B cell (primary cell): ENCODE results near the gene TRERF1.

ENCODE experiments used
- EZH2 ChIP-seq: IDR thresholded peaks from 2 replicates; pipeline ENCODE4 v1.6.1; 2012; ENCODE audit warnings: borderline replicate concordance, low read depth, mild to moderate bottlenecking, moderate library complexity, low read length; ENCODE audit not compliant: insufficient read depth, poor library complexity, severe bottlenecking
- TF ChIP-seq, protein P1 (sequence below): fragments of 200-600 bp; IDR thresholded peaks from one replicate; pipeline ENCODE4 v1.8.0; 2022; ENCODE audit warnings: antibody characterized with exemption, mild to moderate bottlenecking

DNA sequence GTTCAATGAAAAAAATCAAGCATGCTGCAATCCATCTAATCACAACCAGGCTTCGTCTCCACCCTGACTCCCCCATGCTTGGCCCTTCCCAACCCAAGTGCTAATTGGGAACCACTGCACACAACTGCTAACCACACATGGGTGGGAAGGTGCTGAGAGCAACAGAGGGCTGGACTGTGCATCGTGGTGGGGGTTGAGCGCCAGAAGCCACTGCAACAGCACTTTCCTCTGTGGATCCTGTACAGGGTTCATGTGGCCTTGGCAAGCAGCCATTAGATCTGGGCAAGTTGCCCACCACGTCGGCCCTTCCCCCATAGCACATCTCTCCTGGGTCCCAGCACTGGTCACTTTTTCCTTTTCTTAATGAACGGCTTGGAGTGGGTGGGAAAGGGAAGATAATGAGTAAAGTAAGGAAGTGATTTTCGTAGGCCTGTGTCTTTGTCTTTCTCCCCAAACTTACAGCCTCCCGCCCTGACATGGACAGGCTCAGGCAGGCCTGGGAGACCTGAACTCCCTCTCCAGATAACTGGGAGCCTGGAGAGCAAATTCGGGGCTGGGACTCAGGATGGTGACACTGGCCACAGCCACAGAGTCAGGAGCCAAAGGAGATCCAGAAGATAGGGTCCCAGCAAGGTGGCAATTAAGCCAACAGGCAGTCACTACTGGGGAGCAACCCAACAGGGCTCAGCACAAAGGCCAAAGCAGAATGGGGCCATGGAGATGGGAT, 199.7 kb downstream of the TRERF1 start:
- TF ChIP-seq, protein P1, sequence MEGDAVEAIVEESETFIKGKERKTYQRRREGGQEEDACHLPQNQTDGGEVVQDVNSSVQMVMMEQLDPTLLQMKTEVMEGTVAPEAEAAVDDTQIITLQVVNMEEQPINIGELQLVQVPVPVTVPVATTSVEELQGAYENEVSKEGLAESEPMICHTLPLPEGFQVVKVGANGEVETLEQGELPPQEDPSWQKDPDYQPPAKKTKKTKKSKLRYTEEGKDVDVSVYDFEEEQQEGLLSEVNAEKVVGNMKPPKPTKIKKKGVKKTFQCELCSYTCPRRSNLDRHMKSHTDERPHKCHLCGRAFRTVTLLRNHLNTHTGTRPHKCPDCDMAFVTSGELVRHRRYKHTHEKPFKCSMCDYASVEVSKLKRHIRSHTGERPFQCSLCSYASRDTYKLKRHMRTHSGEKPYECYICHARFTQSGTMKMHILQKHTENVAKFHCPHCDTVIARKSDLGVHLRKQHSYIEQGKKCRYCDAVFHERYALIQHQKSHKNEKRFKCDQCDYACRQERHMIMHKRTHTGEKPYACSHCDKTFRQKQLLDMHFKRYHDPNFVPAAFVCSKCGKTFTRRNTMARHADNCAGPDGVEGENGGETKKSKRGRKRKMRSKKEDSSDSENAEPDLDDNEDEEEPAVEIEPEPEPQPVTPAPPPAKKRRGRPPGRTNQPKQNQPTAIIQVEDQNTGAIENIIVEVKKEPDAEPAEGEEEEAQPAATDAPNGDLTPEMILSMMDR, result no peak
- TF ChIP-seq EZH2, result no peak
